HG03139 (cell line): ENCODE measurements around the gene KIAA0232.
"Not testable (repeated sequence)": the region's sequence is repeated elsewhere in the genome, so short reads cannot be mapped to it uniquely, and the experiment has no call there.

Source experiments
- ATAC-seq: cut with Tn5 transposase; IDR thresholded peaks from one replicate; pipeline ENCODE4 v1.9.1; 2021; ENCODE audit not compliant: unreplicated experiment

KIAA0232 gene

GRCh38 chr4:6754481-6755087, 27.9 kb upstream of the KIAA0232 start:
- no peak for ATAC-seq

- no peak for ATAC-seq
Observed at GRCh38 chr4:6755088-6755753, 27.3 kb upstream of the KIAA0232 start.

DNA sequence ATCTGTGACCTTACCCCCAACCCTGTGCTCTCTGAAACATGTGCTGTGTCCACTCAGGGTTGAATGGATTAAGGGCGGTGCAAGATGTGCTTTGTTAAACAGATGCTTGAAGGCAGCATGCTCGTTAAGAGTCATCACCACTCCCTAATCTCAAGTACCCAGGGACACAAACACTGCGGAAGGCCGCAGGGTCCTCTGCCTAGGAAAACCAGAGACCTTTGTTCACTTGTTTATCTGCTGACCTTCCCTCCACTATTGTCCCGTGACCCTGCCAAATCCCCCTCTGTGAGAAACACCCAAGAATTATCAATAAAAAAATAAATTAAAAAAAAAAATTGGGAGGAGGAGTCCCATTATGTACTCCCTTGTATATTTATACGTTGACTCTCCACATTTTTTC, 26.2 kb upstream of the KIAA0232 start:
- not testable (repeated sequence) for ATAC-seq

DNA sequence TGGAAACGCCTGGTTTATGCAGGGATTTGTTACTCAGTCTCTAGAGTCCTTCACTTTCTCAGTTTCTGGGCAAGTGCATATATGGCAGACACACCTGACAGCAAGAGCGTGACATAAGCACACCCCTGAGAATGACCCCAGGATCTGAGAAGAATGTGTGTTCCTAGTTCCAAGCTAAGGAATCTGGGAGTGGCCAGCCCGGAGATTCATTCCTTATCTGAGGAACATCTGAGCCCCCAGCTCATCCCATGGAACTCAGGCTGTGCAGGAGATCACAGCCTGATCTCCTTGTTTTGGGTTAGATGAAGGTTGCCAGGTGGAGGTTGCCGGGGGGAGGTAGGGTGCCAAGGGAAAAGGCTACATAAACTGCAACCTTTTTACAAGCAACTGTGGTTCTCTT, 23.8 kb upstream of the KIAA0232 start:
- no peak for ATAC-seq

DNA sequence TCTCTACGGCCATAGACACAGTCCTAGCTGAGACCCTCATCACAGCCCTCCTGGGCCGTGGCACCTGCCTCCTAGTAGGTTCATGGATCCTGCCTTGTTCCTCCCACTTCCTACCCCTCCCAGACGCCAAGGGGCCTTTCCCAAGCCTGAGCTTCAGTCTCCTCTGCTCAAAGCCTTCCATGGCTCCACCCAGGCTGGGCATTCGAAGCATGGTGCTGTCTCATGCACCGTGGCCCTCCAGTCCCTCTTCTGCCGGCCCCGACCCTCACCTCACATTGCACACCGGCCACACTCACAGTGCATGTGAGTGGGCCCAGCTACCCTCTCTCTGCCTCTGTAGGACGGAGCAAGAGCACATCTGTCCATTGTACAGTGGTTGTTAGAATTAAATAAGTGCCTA, 21.7 kb upstream of the KIAA0232 start:
- no peak for ATAC-seq

DNA sequence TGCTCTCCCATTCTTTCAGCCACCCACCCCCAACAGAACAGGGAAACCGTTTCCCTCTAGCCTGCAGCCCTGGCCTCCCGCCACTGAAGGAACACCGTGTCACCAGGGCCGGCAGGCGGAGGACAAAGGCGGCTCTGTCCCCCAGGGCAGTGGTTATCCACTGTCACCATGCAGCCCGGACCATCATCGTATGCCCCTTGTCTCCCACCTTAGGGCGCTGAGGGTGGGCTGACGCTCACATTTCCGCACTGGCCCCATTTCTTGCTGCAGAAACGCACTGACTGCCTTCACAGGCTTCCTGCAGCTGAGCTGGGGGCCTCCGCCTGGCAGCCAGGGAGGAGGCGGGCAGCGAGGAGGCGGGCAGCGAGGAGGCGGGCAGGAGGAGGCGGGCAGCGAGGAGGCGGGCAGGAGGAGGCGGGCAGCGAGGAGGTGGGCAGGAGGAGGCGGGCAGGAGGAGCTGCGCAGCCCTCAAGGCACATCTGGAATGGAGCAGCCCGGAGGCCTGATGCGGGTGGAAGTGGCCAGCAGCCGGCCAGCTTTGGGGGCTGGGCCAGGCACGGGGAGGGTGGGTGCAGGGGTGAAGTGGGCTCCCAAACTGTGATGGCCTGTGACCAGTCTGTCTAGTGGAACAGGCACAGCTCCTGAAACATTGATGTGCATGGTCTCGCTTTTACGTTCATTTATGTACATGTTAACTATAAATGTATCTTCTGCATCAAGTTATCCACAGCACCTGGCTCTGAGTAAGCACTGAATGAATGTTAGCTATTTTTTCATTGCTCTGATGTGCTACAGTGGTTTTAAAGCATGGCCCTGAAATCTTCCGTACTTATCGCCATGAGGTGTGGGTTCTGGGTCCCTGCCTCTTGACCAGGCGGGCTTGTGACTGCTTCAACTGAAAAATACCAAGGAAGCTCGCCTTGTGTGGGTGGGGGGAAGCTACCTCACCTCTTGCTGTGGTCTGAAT, 20.6 kb upstream of the KIAA0232 start:
- ATAC-seq, result no peak

DNA sequence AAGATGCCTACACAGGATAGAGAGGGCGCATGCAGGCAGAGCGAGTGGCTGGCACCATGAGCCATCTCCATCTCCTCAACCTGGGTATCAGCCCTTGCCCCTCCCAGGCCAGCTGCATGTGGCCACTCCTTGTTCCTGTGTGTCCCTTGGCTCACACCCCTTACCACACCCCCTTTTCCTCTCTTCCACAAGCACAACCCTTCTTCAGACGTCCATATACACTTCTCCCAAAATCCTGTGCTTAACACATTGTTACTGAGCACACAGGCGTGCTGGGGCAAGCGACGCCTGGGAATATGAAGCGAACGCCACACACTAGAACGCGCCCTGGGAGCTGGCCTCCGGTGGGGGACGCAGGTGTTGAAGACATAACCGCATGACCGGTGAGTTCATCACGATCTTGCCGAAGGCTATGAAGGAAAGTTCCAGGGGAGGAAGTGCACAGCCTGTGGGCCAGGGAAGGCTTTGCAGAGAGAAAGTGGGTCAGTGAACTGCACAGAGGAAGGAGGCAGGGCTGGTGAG, 19.1 kb upstream of the KIAA0232 start:
- no peak for ATAC-seq

- no peak for ATAC-seq
Observed at GRCh38 chr4:6764976-6765620, 17.4 kb upstream of the KIAA0232 start.

- ATAC-seq, result no peak
Observed at GRCh38 chr4:6765703-6766102, 16.8 kb upstream of the KIAA0232 start.

- ATAC-seq, result no peak
Observed at GRCh38 chr4:6767386-6767747, 15.2 kb upstream of the KIAA0232 start.

DNA sequence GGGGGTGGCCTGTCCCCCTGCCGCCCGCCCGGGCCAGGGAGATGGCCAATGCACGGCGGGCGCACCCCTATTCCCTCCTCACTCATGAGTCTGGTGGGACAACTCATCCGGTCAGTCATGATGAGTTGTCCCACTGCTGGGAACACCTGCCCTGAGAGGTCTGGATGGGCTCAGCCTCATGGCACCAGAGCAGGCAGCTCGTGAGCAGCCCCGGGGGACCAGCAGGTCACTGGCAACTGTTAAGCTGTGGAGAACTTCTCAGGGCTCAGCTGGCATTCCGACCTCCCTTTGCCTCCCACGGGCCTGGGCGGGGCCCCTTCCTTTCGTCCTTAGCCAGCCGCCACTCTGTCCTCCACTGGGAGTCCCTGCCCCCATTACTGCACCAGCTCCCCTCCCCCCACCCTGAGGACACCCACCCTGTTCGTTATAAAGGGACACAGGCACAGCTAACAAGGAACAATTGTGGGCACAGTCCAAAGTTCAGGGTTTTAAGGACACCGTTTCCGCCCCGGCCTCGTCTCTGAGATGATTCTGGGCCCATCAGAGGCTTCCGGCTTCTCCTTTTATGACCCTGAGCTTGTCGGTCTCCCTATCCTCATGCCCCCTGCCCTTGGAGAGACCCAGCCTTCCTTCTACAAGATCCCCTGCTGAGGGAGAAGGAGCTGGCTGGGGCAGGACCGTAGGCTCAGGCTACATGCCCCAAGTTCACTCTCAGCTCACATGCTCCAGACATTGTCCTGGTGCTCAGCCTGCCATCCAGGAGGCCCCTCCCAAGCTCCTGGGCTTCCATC, 14.6 kb upstream of the KIAA0232 start:
- ATAC-seq, result no peak

DNA sequence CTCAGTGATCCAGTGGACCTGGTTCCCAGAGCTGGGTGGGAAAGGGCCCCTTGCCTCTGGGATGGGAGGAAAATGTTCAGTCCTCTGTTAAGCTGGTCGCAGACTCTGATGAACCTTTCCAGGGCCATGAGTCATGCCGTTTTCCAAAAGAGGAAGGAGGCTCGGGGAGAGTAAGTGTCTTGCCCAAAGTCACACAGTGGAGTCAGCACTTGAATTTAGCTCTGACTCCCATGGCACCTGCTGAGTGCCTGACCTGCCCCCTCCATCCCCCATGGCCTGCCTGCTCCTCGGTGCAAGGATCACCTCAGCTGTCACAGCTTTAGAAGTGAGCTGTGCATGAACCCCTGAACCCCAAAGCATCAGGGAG, 14.0 kb upstream of the KIAA0232 start:
- ATAC-seq, result no peak

GRCh38 chr4:6769233-6769988, 13.1 kb upstream of the KIAA0232 start:
- no peak for ATAC-seq

GRCh38 chr4:6769989-6770420, 12.5 kb upstream of the KIAA0232 start:
- no peak for ATAC-seq

DNA sequence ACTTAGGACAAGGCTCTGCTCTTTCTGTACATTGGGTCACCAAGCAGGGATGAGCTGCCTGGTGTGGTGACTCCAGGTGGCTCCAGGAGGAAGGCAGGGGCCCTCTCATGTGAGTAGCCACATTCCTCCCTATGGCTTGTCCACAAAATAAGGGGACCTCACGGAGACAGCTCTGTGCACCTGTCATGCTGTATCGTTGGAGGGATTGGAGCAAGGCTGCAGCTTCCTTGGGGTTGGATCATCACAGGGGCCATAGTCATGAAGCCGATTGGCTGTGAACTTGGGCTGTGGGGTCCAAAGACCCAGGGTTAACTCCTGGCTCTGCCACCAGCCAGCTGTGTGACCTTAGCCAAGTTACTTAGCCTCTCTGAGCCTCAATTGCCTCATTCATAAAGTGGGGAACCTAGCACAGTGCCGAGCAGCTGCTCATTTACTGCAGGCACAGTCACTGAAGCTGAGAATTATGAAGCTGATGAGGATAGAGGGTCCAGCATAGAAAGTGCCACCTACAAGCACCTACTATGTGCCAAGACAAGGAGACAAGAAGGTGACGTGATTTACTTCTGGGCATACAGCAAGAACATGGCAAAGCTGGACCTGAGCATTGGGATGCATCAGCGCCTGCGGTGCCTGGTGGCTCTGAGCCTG, 11.8 kb upstream of the KIAA0232 start:
- ATAC-seq, result no peak

- no peak for ATAC-seq
Observed at GRCh38 chr4:6771229-6771671, 11.3 kb upstream of the KIAA0232 start.

DNA sequence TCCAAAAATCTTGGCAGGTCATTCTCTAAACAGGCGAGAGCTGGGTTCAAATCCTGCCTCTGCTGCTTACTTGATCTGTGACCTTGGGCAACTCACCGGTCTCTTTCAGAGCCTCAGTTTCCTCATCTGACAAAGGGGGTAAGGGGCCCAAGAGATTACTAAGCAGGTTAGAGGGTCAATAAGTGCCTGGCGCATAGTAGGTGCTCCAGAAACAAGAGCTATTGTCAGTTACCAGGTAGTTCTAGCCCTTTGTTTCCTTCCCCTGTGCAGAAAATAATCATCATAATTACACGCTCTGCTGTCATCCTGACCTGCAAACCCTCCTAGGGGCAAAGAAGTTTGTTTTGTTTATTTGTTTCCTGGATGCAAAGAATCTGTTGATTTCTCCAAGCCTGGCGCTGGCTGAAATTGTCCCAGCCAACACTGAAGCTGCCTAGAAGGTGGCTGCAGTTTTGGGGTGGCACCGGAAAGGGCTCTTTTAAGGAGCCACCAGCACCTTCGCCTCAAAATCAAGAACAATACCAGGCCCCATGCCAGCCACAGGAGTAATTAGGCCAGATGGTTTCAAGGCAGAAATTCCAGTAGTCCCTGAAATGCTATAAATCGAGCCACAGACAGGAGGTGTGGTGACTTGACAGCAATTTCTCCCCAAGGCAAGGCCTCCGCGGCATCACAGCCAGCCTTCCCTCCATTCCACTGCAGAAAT, 10.2 kb upstream of the KIAA0232 start:
- no peak for ATAC-seq

DNA sequence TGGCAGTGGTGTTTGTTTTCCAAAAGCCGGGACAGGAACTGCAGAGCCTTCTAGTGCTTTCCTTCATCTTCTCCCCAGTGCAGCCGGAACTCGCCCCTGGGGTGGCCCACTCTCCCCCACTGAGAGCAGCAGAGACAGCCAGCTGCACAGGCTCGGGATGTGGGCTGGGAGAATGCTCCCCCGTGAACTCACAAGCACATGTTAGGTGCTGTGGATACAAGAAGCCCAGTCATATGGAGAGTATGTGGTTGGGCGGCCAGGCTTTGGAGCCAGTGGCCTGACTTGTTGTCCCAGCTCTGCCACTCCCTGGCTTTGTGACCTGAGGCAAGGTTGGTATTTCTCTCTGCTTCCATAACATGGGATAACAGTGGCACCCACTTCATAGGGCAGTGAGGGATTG, 9.4 kb upstream of the KIAA0232 start:
- no peak for ATAC-seq
